Uterus (tissue), 2 donors: ENCODE measurements around the gene AMN.

ENCODE experiments used
- CTCF ChIP-seq, 4 experiments: fragments of 200-600 bp in 2 of 4; fragments of 450-650 bp in 2 of 4; sonication (generic) in 2 of 4; IDR thresholded peaks; one replicate each; pipeline ENCODE4 v1.5.1; 2016 to 2019; ENCODE audit warnings: antibody characterized with exemption in 4 of 4, mild to moderate bottlenecking in 2 of 4, moderate library complexity in 1 of 4
- POLR2A ChIP-seq, 2 donors: fragments of 450-650 bp; IDR thresholded peaks; one replicate each; pipeline ENCODE4 v1.6.1; 2016; ENCODE audit warnings: antibody characterized with exemption in 2 of 2, mild to moderate bottlenecking in 1 of 2, moderate library complexity in 1 of 2

GRCh38 chr14:102937331-102938175 lies 15.1 kb downstream of the AMN start:
- TF ChIP-seq CTCF (IDR thresholded peaks at IDR 0.05) (no peak), POLR2A (IDR thresholded peaks at IDR 0.05) (no peak)
